OCI-LY7 (cell line): Measurements from ENCODE around the gene GNA12. TPM values are rescaled to one million over a fixed set of nuclear protein-coding genes. Genes with fewer than 3 reads are reported as not detected.

Experiments
- BruUV-seq: library from RNA; stranded (reverse); fragments of 400-500 nt; replicated peaks from 2 replicates; lab custom pipeline; 2021; lab: Mats Ljungman, UMichigan
- CTCF ChIA-PET: fragments of 300-600 bp; sonication (Branson Sonifier 250); formaldehyde crosslinking; loops from one replicate; lab custom pipeline; 2022; ENCODE audit warnings: antibody characterized with exemption; ENCODE audit not compliant: unreplicated experiment; lab: Charles Lee
- POLR2A ChIA-PET: fragments of 300-600 bp; sonication (Branson Sonifier 250); formaldehyde crosslinking; loops from one replicate; lab custom pipeline; 2022; ENCODE audit warnings: antibody characterized with exemption; lab: Charles Lee
- DNase-seq: peaks from one replicate; pipeline ENCODE4 v3.0.0-alpha.2; 2015; ENCODE audit warnings: low spot score
- H2AFZ ChIP-seq: fragments of 200-600 bp; sonication (generic), shearing (Covaris generic); 2 replicates; pipeline ENCODE4 v1.6.1; 2014; ENCODE audit warnings: mild to moderate bottlenecking, antibody characterized with exemption, low read length, moderate library complexity
- H3K27ac ChIP-seq: fragments of 200-600 bp; sonication (generic); 2 replicates; pipeline ENCODE4 v1.5.1; 2014; ENCODE audit warnings: mixed run types, low read depth, mild to moderate bottlenecking, moderate library complexity, low read length, inconsistent platforms; ENCODE audit not compliant: poor library complexity, severe bottlenecking
- H3K36me3 ChIP-seq: fragments of 200-600 bp; sonication (generic); 2 replicates; pipeline ENCODE4 v1.6.1; 2014; ENCODE audit warnings: mild to moderate bottlenecking, antibody characterized with exemption, low read length, moderate library complexity, mixed read lengths; ENCODE audit not compliant: insufficient read depth
- H3K4me1 ChIP-seq: fragments of 200-600 bp; sonication (generic); 2 replicates; pipeline ENCODE4 v1.5.1; 2014; ENCODE audit warnings: mild to moderate bottlenecking, low read length; ENCODE audit not compliant: insufficient read depth, poor library complexity, severe bottlenecking
- H3K4me2 ChIP-seq: fragments of 200-600 bp; sonication (generic); 2 replicates; pipeline ENCODE4 v1.6.1; 2014; ENCODE audit warnings: mild to moderate bottlenecking, low read length
- H3K4me3 ChIP-seq: fragments of 200-600 bp; sonication (generic); 2 replicates; pipeline ENCODE4 v1.5.1; 2014; ENCODE audit warnings: mild to moderate bottlenecking, low read depth, low read length; ENCODE audit not compliant: poor library complexity, severe bottlenecking
- H3K79me2 ChIP-seq: fragments of 200-600 bp; sonication (generic); 2 replicates; pipeline ENCODE4 v1.6.1; 2016; ENCODE audit warnings: low read depth, mild to moderate bottlenecking, low read length, moderate library complexity, mixed read lengths; ENCODE audit not compliant: insufficient read depth
- H3K9me2 ChIP-seq: fragments of 200-600 bp; sonication (generic); 2 replicates; pipeline ENCODE4 v1.6.1; 2016; ENCODE audit warnings: mild to moderate bottlenecking, low read length, mixed read lengths; ENCODE audit not compliant: insufficient read depth
- H3K9me3 ChIP-seq: fragments of 200-600 bp; sonication (generic); 2 replicates; pipeline ENCODE4 v1.6.1; 2014; ENCODE audit warnings: mild to moderate bottlenecking, mixed run types, low read length, mixed read lengths
- H4K20me1 ChIP-seq: fragments of 200-600 bp; sonication (generic); 2 replicates; pipeline ENCODE4 v1.6.1; 2014; ENCODE audit warnings: mild to moderate bottlenecking, antibody characterized with exemption, low read length, moderate library complexity, mixed read lengths; ENCODE audit not compliant: insufficient read depth
- EZH2phosphoT487 ChIP-seq: fragments of 200-600 bp; sonication (generic); IDR thresholded peaks from 2 replicates; pipeline ENCODE4 v1.6.1; 2018; ENCODE audit warnings: low read depth, borderline replicate concordance, mild to moderate bottlenecking, mixed run types, antibody characterized with exemption, low read length, moderate library complexity, mixed read lengths
- intact Hi-C: fragments of 100-400 bp; cut with micrococcal nuclease; formaldehyde crosslinking; loops from one replicate; pipeline ENCODE4 v1.10.0; 2022; ENCODE audit not compliant: unreplicated experiment
- total RNA-seq, 2 experiments: library from RNA; depleted of rRNA in 1 of 2; stranded (reverse); fragments of >200 nt in 1 of 2; shearing (Covaris generic) in 1 of 2; gene quantifications; 2 replicates each; pipeline ENCODE4 v1.2.3, GENCODE V29; 2014 to 2022
- TF ChIP-seq, protein P1 (sequence below): fragments of 200-600 bp; sonication (generic); conservative IDR thresholded peaks from 2 replicates; pipeline ENCODE4 v1.5.1; 2014; ENCODE audit warnings: mild to moderate bottlenecking, antibody characterized with exemption, low read length, moderate library complexity, mixed read lengths

The GNA12 gene
- total RNA-seq, 2 experiments from 2014 or later, result 10.3 to 35.9 TPM

DNA sequence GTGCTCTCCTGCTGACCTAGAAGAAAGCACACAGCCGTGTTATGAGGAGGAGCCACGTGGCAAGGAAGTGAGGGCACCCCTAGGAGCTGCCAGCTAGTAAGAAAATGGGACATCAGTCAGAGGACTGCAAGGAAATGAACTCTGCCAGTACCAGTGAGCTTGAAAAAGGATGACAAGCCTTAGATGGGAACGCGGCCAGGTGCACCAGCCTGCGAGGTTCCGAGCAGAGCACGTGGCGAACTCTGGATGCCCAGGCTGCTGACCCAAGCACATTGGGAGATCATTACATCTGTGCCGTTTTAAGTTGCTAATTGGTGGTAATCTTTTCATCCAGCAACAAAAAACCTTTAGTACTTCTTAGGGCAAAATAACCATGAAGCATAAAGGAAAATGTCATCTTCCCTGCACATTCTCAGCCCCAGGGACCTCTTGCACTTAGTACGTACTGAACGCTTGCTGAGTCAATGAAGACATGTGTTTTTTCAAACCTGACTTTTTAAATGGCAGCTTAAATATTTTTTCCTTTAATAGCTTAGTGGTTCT is 86.7 kb downstream of the GNA12 start:
- H3K4me3 ChIP-seq, result no peak overlapping the region
- no peak overlapping the region for H3K4me2 ChIP-seq
- no peaks in the 10 kb centered on the region for H3K36me3 ChIP-seq
- no peaks in the 10 kb centered on the region for H4K20me1 ChIP-seq
- CTCF ChIA-PET, result no interaction called here
- POLR2A ChIA-PET, result interaction anchor here (1.0 kb wide), 2 partner anchors 10 to 13 kb away, joined by 3 read pairs; no protein-coding TSS in a partner anchor
- no peaks in the 10 kb centered on the region for H3K79me2 ChIP-seq
- intact Hi-C loops, result no loop called here
- no peak overlapping the region for H3K27ac ChIP-seq
- H3K4me1 ChIP-seq, result no peaks in the 10 kb centered on the region
- no peaks in the 10 kb centered on the region for H3K9me2 ChIP-seq
- no peak for DNase-seq
- no TSS peak for BruUV-seq
- no peaks in the 10 kb centered on the region for H3K9me3 ChIP-seq
- no peak overlapping the region for H2AFZ ChIP-seq
- TF ChIP-seq EZH2phosphoT487, result no peak
- TF ChIP-seq, protein P1, sequence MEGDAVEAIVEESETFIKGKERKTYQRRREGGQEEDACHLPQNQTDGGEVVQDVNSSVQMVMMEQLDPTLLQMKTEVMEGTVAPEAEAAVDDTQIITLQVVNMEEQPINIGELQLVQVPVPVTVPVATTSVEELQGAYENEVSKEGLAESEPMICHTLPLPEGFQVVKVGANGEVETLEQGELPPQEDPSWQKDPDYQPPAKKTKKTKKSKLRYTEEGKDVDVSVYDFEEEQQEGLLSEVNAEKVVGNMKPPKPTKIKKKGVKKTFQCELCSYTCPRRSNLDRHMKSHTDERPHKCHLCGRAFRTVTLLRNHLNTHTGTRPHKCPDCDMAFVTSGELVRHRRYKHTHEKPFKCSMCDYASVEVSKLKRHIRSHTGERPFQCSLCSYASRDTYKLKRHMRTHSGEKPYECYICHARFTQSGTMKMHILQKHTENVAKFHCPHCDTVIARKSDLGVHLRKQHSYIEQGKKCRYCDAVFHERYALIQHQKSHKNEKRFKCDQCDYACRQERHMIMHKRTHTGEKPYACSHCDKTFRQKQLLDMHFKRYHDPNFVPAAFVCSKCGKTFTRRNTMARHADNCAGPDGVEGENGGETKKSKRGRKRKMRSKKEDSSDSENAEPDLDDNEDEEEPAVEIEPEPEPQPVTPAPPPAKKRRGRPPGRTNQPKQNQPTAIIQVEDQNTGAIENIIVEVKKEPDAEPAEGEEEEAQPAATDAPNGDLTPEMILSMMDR, result no peak

DNA sequence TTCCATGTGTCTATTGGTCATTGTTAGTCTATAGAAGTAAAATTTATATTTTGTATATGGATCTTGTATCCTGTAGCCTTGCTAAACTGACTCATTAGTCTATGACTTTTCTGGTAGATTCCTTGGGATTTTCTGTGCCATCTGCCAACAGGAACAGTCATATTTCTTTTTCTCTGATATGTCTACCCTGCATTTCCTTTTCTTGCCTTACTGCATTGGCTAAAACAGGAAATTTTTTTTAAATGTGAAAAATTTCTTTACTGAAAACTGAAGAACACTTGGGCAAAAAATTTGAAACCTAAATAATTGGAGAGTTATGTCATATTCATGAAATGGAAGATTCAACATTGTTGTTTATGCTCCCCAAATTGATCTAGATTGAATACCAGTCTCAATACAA is 88.6 kb downstream of the GNA12 start:
- H2AFZ ChIP-seq, result no peak overlapping the region
- DNase-seq, result no peak
- H3K4me3 ChIP-seq, result no peak overlapping the region
- ChIA-PET POLR2A (no interaction called here), CTCF (no interaction called here)
- no peak for TF ChIP-seq EZH2phosphoT487
- TF ChIP-seq, protein P1, result no peak
- no peak overlapping the region for H3K27ac ChIP-seq
- H3K9me2 ChIP-seq, result no peaks in the 10 kb centered on the region
- H3K9me3 ChIP-seq, result no peaks in the 10 kb centered on the region
- BruUV-seq, result no TSS peak
- H4K20me1 ChIP-seq, result no peaks in the 10 kb centered on the region
- H3K36me3 ChIP-seq, result no peaks in the 10 kb centered on the region
- no peaks in the 10 kb centered on the region for H3K4me1 ChIP-seq
- H3K79me2 ChIP-seq, result no peaks in the 10 kb centered on the region
- intact Hi-C loops, result no loop called here
- no peak overlapping the region for H3K4me2 ChIP-seq

DNA sequence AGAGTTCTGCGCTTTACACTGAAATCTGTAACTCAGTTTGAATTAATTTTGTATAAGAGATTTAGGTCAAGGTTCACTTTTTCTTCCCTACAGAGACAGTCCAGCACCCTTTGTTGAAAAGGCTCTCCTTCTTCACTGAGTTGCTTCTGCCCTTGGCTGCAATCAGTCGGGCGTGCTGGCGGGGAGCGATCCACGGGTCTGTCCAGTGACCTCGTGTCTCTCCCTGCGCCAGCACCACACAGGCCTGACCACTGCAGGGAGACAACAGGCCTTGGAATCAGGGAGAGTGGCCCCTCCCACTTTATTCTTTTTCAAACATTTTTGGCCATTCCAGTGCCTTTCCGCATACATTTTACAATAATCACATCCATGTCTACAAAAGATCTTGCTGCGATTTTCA is 89.2 kb downstream of the GNA12 start:
- intact Hi-C loops, result no loop called here
- Histone ChIP-seq H3K9me2 (no peaks in the 10 kb centered on the region), H3K36me3 (no peaks in the 10 kb centered on the region), H3K9me3 (no peaks in the 10 kb centered on the region), H3K27ac (no peak overlapping the region), H3K4me2 (no peak overlapping the region), H2AFZ (no peak overlapping the region), H3K79me2 (no peaks in the 10 kb centered on the region), H4K20me1 (no peaks in the 10 kb centered on the region), H3K4me1 (no peaks in the 10 kb centered on the region), H3K4me3 (no peak overlapping the region)
- TF ChIP-seq, protein P1, result no peak
- no peak for TF ChIP-seq EZH2phosphoT487
- no peak for DNase-seq
- ChIA-PET CTCF (no interaction called here), POLR2A (interaction anchor here (0.6 kb wide), 1 partner anchor 51 kb away, joined by 3 read pairs; no protein-coding TSS in a partner anchor)
- no TSS peak for BruUV-seq
